H9 (cell line): ENCODE data around the gene TTC27. TPM values are rescaled to one million over a fixed set of nuclear protein-coding genes. Genes with fewer than 3 reads are reported as not detected.

ENCODE experiments used
- DNase-seq: peaks from one replicate; pipeline ENCODE4 v3.0.0-alpha.2; 2017
- H2AFZ ChIP-seq: one replicate; pipeline ENCODE4 v1.6.1; 2013; ENCODE audit warnings: mild to moderate bottlenecking, low read length, control low read depth, moderate library complexity
- H2AK5ac ChIP-seq: 2 replicates; pipeline ENCODE4 v1.6.1; 2013; ENCODE audit warnings: low read length, control low read depth, mixed read lengths; ENCODE audit not compliant: insufficient read length
- H2BK120ac ChIP-seq: one replicate; pipeline ENCODE4 v1.6.1; 2013; ENCODE audit warnings: low read depth, mild to moderate bottlenecking, low read length, control low read depth, inconsistent platforms; ENCODE audit not compliant: poor library complexity, severe bottlenecking
- H2BK12ac ChIP-seq: 2 replicates; pipeline ENCODE4 v1.6.1; 2013; ENCODE audit warnings: low read length, control low read depth, mixed read lengths, low read depth; ENCODE audit not compliant: insufficient read length
- H2BK15ac ChIP-seq: 2 replicates; pipeline ENCODE4 v1.6.1; 2013; ENCODE audit warnings: low read depth, low read length, control low read depth
- H2BK20ac ChIP-seq: one replicate; pipeline ENCODE4 v1.6.1; 2013; ENCODE audit warnings: low read depth, mild to moderate bottlenecking, low read length, control low read depth, inconsistent platforms; ENCODE audit not compliant: poor library complexity, severe bottlenecking
- H2BK5ac ChIP-seq: 2 replicates; pipeline ENCODE4 v1.6.1; 2013; ENCODE audit warnings: low read length, control low read depth, mixed read lengths; ENCODE audit not compliant: insufficient read length
- H3K14ac ChIP-seq: 2 replicates; pipeline ENCODE4 v1.6.1; 2013; ENCODE audit warnings: low read length, control low read depth; ENCODE audit not compliant: insufficient read depth
- H3K18ac ChIP-seq: 2 replicates; pipeline ENCODE4 v1.6.1; 2013; ENCODE audit warnings: low read depth, mild to moderate bottlenecking, mixed read lengths, low read length, control low read depth; ENCODE audit not compliant: insufficient read length
- H3K23ac ChIP-seq: 2 replicates; pipeline ENCODE4 v1.6.1; 2013; ENCODE audit warnings: low read length, control low read depth, mixed read lengths, low read depth; ENCODE audit not compliant: insufficient read length
- H3K23me2 ChIP-seq: 2 replicates; pipeline ENCODE4 v1.6.1; 2013; ENCODE audit warnings: low read depth, mild to moderate bottlenecking, mixed read lengths, low read length, control low read depth; ENCODE audit not compliant: insufficient read length, poor library complexity, severe bottlenecking
- H3K27ac ChIP-seq: 2 replicates; pipeline ENCODE4 v1.5.1; 2013; ENCODE audit warnings: low read length, control low read depth, mixed read lengths, low read depth; ENCODE audit not compliant: insufficient read length
- H3K27me3 ChIP-seq: 2 replicates; pipeline ENCODE4 v1.6.1; 2013; ENCODE audit warnings: low read length, control low read depth, inconsistent platforms; ENCODE audit not compliant: insufficient read depth
- H3K4ac ChIP-seq: 2 replicates; pipeline ENCODE4 v1.6.1; 2013; ENCODE audit warnings: low read depth, mild to moderate bottlenecking, control low read depth, inconsistent platforms, low read length, moderate library complexity
- H3K4me1 ChIP-seq: 2 replicates; pipeline ENCODE4 v1.6.1; 2013; ENCODE audit warnings: low read length, control low read depth, inconsistent platforms; ENCODE audit not compliant: insufficient read depth
- H3K4me2 ChIP-seq: 2 replicates; pipeline ENCODE4 v1.6.1; 2013; ENCODE audit warnings: low read length, control low read depth, mixed read lengths; ENCODE audit not compliant: insufficient read length, insufficient read depth
- H3K56ac ChIP-seq: 2 replicates; pipeline ENCODE4 v1.6.1; 2013; ENCODE audit warnings: low read depth, mild to moderate bottlenecking, mixed read lengths, low read length, control low read depth; ENCODE audit not compliant: insufficient read length
- H3K79me1 ChIP-seq: 2 replicates; pipeline ENCODE4 v1.6.1; 2013; ENCODE audit warnings: low read depth, mild to moderate bottlenecking, moderate library complexity, low read length, control low read depth, inconsistent platforms; ENCODE audit not compliant: insufficient read depth, poor library complexity, severe bottlenecking
- H3K79me2 ChIP-seq: 2 replicates; pipeline ENCODE4 v1.6.1; 2013; ENCODE audit warnings: low read length, control low read depth, inconsistent platforms; ENCODE audit not compliant: insufficient read depth
- H3K9ac ChIP-seq: 2 replicates; pipeline ENCODE4 v1.6.1; 2013; ENCODE audit warnings: low read length, control low read depth, mixed read lengths; ENCODE audit not compliant: insufficient read length; ENCODE audit errors: extremely low read depth
- H3K9me3 ChIP-seq: one replicate; pipeline ENCODE4 v1.6.1; 2013; ENCODE audit warnings: low read depth, low read length, inconsistent platforms; ENCODE audit not compliant: control insufficient read depth
- H3T11ph ChIP-seq: one replicate; pipeline ENCODE4 v1.6.1; 2013; ENCODE audit warnings: mild to moderate bottlenecking, low read length, control low read depth, inconsistent platforms
- H4K20me1 ChIP-seq: one replicate; pipeline ENCODE4 v1.6.1; 2013; ENCODE audit not compliant: control insufficient read depth, insufficient read length, insufficient read depth
- H4K5ac ChIP-seq: 2 replicates; pipeline ENCODE4 v1.6.1; 2013; ENCODE audit warnings: low read depth, mild to moderate bottlenecking, mixed read lengths, low read length, control low read depth; ENCODE audit not compliant: insufficient read length
- H4K8ac ChIP-seq: replicated peaks from 2 replicates; pipeline ENCODE4 v1.6.1; 2013; ENCODE audit warnings: low read length, control low read depth, mixed read lengths, low read depth; ENCODE audit not compliant: insufficient read length
- H4K91ac ChIP-seq: 2 replicates; pipeline ENCODE4 v1.6.1; 2013; ENCODE audit warnings: low read depth, mild to moderate bottlenecking, moderate library complexity, mixed read lengths, low read length, control low read depth; ENCODE audit not compliant: insufficient read length
- H3K27ac Mint-ChIP-seq, 3 experiments: 2 replicates in 2 of 3; 3 replicates in 1 of 3; pipeline ENCODE4 v1.8.0; 2020 to 2021; ENCODE audit warnings: mixed read lengths in 3 of 3, mild to moderate bottlenecking in 1 of 3, moderate library complexity in 1 of 3
- H3K27me3 Mint-ChIP-seq: 2 replicates; pipeline ENCODE4 v1.8.0; 2021; ENCODE audit warnings: low read depth, mild to moderate bottlenecking, moderate library complexity, mixed read lengths
- H3K36me3 Mint-ChIP-seq, 3 experiments: 2 replicates in 2 of 3; 3 replicates in 1 of 3; pipeline ENCODE4 v1.8.0; 2020 to 2021; ENCODE audit warnings: low read depth in 3 of 3, mixed read lengths in 3 of 3; ENCODE audit not compliant: insufficient read depth in 1 of 3
- H3K4me1 Mint-ChIP-seq, 2 experiments: 2 replicates each; pipeline ENCODE4 v1.8.0; 2020; ENCODE audit warnings: mixed read lengths in 2 of 2
- H3K4me3 Mint-ChIP-seq, 2 experiments: 2 replicates in 1 of 2; 3 replicates in 1 of 2; pipeline ENCODE4 v1.8.0; 2020 to 2021; ENCODE audit warnings: mild to moderate bottlenecking in 2 of 2, mixed read lengths in 2 of 2, moderate library complexity in 1 of 2
- H3K9me3 Mint-ChIP-seq, 2 experiments: 2 replicates in 1 of 2; 3 replicates in 1 of 2; pipeline ENCODE4 v1.8.0; 2020; ENCODE audit warnings: mild to moderate bottlenecking in 2 of 2, mixed read lengths in 2 of 2, moderate library complexity in 1 of 2
- total RNA-seq: library from RNA; stranded (reverse); gene quantifications from 2 replicates; pipeline ENCODE4 v1.2.1, GENCODE V29; 2021
- TF ChIP-seq, protein P1 (sequence below): fragments of 200-600 bp; sonication (generic); conservative IDR thresholded peaks from 3 replicates; pipeline ENCODE4 v1.8.0; 2021; ENCODE audit warnings: antibody characterized with exemption, mild to moderate bottlenecking

Gene TTC27
- total RNA-seq, 1 experiment from 2014 or later = 26.0 TPM

DNA sequence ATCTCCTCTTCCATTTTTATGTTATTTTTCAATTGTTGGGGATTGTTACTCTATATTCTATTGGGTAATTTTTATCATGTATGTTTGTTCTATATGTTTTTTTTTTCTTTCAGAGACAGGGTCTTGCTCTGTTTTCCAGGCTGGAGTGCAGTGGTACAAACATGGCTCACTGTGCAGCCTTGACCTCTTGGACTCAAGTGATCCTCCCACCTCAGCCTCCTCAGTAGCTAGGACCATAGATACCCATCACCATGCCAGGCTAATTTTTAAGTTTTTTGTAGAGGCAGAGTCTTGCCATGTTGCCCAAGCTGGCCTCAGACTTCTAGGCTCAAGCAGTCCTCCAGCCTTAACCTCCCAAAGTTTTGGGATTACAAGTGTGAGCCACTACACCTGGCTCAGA lies 88.7 kb downstream of the TTC27 start:
- Histone ChIP-seq H3T11ph (no peak overlapping the region), H3K79me2 (no peaks in the 10 kb centered on the region; the same call in 1 of the 2 replicates), H2BK5ac (no peak overlapping the region), H3K9ac (no peak overlapping the region), H3K14ac (no peak overlapping the region), H2AFZ (no peak overlapping the region), H2AK5ac (no peak overlapping the region), H2BK12ac (no peak overlapping the region), H3K9me3 (no peaks in the 10 kb centered on the region), H2BK20ac (no peak overlapping the region), H3K4me1 (no peaks in the 10 kb centered on the region), H3K4me2 (no peak overlapping the region), H4K20me1 (no peaks in the 10 kb centered on the region), H3K18ac (no peak overlapping the region), H4K8ac (no peak overlapping the region), H3K4ac (no peak overlapping the region), H2BK120ac (no peak overlapping the region), H3K27me3 (no peaks in the 10 kb centered on the region), H2BK15ac (no peak overlapping the region), H4K91ac (no peak overlapping the region), H3K23ac (no peak overlapping the region), H4K5ac (no peak overlapping the region), H3K79me1 (no peaks in the 10 kb centered on the region), H3K56ac (no peak overlapping the region), H3K27ac (no peak overlapping the region), H3K23me2 (no peaks in the 10 kb centered on the region)
- Mint-ChIP-seq H3K36me3 (peaks cover 0 to 6% (median 4%) of the 10 kb centered on the region in 3 experiments; a peak in 4 of 7 replicates), H3K9me3 (no peaks in the 10 kb centered on the region), H3K4me3 (no peak overlapping the region), H3K27me3 (no peaks in the 10 kb centered on the region), H3K4me1 (no peaks in the 10 kb centered on the region), H3K27ac (no peak overlapping the region)
- TF ChIP-seq, protein P1, sequence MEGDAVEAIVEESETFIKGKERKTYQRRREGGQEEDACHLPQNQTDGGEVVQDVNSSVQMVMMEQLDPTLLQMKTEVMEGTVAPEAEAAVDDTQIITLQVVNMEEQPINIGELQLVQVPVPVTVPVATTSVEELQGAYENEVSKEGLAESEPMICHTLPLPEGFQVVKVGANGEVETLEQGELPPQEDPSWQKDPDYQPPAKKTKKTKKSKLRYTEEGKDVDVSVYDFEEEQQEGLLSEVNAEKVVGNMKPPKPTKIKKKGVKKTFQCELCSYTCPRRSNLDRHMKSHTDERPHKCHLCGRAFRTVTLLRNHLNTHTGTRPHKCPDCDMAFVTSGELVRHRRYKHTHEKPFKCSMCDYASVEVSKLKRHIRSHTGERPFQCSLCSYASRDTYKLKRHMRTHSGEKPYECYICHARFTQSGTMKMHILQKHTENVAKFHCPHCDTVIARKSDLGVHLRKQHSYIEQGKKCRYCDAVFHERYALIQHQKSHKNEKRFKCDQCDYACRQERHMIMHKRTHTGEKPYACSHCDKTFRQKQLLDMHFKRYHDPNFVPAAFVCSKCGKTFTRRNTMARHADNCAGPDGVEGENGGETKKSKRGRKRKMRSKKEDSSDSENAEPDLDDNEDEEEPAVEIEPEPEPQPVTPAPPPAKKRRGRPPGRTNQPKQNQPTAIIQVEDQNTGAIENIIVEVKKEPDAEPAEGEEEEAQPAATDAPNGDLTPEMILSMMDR = no peak
- no peak for DNase-seq
